Medulla oblongata (tissue), 1 donor: Measurements from ENCODE around the gene ZNF747.
"Not testable (repeated sequence)": the region's sequence is repeated elsewhere in the genome, so short reads cannot be mapped to it uniquely, and the experiment has no call there.

ENCODE experiments used
- DNase-seq: peaks from one replicate; pipeline ENCODE4 v3.0.0-alpha.2; 2015; ENCODE audit errors: extremely low spot score

Gene ZNF747

DNA sequence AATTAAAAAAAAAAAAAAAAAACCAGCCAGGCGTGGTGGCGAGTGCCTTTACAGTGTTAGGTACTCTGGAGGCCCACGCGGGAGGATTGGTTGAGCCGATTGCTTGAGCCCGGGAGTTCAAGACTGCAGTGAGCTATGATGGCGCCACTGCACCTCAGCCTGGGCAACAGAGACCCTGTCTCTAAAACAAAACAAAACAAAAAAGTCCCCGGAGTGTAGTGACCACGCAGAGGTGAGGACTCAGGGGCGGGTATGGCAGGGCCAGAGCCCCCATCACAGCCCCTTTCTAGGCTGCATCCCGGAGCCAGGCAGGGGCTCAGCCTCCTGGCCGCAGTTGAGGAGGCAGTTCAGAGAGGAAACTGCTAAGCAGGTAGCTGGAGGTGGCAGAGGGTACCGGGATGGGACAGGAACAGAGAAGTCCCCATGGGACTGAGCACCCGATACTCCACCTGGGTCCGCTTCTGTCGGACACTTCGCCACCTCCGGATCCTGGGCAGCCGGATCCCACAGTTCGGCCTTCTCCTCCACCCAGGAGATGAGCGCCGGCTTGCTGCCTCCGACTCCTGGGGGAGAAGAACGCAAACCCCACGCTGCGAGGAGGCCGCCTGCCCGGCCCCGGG is 800 bp downstream of the ZNF747 start:
- no peak for DNase-seq

DNA sequence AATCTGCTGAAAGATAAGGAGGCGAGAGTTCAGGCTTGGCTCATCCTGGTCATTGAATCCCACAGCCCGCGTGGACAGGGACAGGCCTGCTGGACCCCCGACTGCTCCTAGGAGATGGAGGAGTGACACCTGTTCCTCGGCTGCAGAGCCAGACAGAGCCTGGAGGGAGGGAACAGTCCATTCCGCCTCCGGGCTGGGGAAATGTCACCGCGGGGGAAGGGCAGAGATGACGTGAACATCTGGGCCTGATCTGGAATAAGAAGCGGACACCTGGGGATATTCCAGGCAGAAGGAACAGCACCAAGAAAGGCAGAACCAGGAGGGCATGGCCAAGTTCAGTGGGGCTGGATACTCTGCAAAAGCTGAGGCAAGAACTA is 1.5 kb downstream of the ZNF747 start:
- no peak for DNase-seq

DNA sequence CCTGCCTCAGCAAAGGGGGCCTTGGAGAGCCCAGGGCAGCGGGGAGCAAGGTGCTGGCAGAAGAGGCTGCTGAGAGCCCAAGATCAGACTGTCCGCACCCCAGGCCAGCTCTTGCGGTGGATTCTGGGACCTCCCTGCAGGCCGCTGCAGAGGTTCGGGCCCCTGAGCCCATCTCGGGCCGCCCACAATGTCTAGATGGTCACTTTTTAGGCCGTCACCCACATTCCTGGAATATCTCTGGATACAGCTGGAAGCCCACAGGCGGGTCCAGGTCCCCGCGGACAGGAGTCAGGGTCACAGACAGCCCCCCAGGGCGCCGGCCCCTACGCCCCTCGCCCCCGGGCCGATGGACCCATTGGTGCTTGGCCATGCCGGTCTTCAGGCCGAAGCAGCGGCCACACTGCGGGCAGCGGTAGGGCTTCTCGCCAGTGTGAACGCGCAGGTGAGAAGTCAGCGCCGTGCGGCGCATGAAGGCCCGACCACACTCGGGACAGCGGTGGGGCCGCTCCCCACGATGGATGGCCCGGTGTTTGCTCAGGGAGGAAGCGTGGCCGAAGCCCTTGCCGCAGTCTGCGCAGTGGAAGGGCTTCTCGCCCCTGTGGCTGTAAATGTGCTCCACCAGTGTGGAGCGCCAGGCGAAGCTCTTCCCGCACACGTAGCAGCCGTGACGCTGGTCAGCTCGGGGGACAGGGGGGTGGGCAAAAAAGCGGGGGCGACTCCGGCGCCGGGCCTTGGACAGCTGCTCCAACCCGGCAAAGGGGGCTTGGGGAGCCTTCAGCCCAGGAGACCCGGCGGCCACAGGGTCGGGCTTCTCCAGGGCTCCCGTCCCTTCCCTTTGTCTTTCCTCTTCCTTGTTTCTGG is 2.1 kb downstream of the ZNF747 start:
- DNase-seq = no peak

GRCh38 chr16:30530163-30531037 is 4.3 kb downstream of the ZNF747 start:
- DNase-seq = no peak

DNA sequence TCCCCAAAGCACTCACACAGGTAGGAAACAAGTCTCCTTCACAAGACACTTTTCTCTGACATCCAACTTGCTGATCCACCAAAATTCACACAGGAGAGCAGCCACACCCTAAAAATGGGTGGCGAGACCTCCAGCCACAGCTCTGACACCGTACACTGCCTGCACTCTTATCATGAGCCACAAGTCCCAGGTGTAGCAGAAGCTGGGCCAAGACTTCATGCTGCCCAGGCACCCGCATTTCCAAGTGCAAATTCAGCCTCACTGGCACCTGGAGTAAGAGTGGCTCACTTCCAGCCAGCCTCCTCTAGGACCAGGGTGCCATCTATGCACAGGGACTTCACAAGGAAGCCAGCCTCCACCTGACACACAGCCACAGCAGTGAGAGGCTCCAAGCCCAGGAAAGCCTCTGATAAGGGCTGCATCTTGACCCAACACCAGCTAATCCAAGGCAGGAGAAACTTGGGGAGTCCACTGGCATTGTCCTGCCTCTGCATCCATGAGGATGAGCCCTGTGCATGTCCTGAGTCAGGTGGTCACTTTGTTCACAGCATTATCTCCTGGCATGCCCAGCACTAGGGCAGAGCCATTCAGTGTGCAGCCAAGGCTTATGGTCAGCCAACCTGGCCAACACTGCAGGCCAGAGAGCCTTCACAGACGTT is 5.7 kb downstream of the ZNF747 start:
- DNase-seq = no peak

- peak; percentile 70 for DNase-seq
Observed at GRCh38 chr16:30527635-30528178, 7.0 kb downstream of the ZNF747 start.

DNA sequence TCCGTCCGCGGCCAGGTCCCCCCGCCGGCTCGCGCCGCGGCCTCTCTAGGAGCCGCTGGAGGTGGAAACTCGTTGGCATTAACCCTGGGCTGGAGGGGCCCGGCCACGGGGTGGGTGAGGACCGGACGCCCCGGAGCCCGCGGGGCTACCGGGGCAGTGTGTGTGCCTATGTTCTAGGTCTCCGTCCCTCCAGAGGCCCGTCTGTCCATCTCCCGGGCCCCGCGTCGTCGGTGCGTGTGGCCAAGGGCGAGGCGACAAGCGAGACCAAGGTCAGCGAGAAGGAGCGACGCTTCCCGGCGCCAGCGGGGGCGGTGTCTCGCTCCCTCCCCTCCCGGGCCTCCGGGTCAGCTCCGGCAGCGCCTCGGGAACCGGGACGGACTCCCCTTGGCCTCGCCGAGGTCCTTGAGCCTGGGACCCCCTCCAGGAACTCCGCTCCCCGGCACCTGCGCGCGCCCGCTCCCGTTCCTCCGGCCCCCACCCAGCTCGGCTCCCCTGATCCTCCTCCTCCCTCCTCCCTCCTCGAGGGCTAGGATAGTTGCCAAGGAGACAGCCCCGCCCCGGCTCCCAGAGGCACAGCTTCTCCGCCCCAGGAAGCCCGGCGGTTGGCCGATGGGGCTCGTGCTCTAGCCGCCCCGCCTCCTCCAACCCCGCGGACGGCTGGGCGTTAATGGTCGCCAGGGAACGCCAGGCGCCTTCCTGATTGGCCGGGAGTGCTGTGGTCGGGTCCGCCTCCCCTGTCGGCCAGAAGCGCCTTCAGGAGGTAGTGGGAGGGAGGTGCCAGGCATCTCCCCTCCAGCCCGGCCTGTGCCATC is 7.6 kb downstream of the ZNF747 start:
- peak; percentile 98 for DNase-seq

GRCh38 chr16:30526137-30526822 is 8.4 kb downstream of the ZNF747 start, which contains the start of gene ZNF768:
ZNF768 (minus strand) TSS chr16:30526566; CDS start chr16:30526413, 153 bp downstream.
- peak; percentile 26 for DNase-seq

GRCh38 chr16:30525844-30526136 is 8.9 kb downstream of the ZNF747 start:
- no peak for DNase-seq

DNA sequence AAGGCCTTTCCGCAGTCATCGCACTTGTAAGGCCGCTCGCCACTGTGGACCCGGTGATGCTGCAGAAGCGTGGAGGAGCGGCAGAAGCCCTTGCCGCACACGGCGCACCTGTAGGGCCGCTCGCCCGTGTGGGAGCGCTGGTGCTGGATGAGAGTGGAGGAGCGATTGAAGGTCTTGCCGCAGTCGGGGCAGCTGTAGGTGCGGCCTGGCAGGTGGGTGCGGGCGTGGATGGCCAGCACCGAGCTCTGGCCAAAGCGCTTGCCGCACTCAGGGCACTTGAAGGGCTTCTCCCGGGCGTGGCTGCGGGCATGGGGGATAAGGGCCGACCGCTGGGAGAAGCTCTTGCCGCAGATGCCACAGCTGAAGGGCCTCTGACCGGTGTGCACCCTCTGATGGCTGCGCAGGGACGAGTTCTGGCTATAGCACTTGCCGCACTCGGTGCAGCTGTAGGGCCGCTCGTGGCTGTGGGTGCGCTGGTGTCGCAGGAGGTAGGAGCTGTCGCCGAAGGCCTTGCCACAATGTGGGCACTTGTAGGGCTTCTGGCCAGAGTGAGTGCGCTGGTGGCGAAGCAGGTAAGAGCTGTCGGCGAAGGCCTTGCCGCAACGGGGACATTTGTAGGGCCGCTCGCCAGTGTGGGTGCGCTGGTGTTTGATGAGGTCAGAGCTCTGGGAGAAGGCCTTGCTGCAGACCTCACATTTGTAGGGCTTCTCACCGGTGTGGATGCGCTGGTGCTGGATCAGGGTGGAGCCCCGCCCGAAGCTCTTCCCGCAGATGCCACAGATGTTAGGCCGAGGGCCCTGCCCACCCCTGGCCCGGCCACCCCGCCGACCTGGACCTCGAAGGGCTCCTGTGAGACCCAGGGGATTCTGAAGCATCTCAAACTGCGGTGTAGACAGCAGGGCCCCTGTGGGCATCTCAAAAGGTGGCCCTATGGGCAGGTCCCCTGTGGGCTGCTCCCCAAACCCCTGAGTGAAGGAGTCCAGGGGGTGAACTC is 9.8 kb downstream of the ZNF747 start:
- no peak for DNase-seq

DNA sequence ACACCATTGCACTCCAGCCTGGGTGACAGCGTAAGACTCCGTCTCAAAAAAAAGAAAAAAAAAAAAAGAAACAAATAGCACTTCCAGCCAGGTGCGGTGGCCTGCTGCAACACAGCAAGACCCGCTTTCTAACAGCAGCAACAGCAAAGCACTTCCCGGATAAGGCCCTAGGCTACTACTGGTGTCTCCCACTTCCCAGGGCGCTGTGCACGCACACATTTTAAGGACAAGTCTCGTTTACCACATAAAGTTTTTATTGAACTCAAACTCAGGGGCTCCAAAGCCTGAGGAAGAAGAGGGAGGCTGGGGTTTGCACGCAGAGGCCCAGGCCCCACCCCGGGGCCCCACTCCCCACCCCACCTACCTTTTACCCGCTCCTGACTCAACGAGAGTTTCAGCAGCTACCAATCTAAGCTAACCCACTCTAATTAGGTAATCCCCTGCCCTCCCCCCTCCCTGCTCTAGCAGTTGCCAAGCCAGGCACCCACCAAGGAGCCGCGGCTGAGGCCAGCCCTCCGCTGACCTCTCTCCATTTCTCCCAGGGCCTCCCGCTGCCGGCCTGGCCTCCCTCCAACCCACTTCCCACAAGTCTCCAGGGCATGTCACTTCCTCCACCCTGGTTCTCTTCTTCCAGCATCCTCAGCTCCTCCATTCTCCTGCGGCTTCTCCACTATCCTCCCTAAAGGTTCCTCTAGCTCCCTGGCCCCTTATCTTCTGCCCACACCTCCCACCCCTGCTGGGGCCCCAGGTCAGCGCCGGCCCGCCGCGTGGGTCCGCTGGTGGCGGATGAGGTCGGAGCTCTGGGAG is 10.7 kb downstream of the ZNF747 start:
- DNase-seq = no peak

GRCh38 chr16:30522702-30523463 is 11.8 kb downstream of the ZNF747 start:
- DNase-seq = not testable (repeated sequence)

DNA sequence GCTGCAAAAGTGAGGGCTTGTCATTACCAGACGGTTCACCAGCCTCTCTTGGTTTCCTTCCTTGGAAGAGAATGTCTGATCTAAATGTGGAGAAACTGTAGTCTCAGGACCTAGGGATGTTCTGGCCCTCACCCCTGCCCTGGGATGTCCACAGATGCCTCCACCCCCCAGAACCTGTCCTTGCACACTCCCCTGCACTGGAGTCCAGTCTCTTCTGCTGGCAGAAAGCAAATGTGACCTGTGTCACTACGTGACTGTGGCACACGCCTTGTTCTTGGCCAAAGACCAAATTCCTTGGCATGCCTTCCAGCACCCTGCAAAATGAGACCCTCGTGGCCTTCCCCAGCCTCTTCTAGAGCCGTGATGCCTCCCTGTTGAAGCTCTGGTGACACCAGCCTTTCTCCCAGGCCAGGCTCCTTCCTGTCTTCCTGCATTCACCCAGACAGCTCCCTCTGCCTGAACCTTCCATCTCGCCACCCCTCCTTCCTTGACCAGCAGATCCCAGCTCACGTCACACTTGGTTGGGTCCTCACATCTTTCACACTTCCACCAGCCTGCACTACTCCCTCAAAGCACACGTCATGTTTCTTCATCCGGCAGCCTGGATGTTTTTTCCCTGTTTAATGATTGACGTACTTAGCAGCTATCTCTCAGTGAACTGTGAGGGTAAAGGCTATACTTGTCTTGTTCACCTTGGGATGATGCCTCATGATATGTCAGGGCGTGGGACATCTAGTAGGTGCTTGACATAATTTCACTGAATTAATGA is 12.6 kb downstream of the ZNF747 start:
- DNase-seq = no peak

GRCh38 chr16:30521476-30521872 is 13.2 kb downstream of the ZNF747 start:
- DNase-seq = no peak

DNA sequence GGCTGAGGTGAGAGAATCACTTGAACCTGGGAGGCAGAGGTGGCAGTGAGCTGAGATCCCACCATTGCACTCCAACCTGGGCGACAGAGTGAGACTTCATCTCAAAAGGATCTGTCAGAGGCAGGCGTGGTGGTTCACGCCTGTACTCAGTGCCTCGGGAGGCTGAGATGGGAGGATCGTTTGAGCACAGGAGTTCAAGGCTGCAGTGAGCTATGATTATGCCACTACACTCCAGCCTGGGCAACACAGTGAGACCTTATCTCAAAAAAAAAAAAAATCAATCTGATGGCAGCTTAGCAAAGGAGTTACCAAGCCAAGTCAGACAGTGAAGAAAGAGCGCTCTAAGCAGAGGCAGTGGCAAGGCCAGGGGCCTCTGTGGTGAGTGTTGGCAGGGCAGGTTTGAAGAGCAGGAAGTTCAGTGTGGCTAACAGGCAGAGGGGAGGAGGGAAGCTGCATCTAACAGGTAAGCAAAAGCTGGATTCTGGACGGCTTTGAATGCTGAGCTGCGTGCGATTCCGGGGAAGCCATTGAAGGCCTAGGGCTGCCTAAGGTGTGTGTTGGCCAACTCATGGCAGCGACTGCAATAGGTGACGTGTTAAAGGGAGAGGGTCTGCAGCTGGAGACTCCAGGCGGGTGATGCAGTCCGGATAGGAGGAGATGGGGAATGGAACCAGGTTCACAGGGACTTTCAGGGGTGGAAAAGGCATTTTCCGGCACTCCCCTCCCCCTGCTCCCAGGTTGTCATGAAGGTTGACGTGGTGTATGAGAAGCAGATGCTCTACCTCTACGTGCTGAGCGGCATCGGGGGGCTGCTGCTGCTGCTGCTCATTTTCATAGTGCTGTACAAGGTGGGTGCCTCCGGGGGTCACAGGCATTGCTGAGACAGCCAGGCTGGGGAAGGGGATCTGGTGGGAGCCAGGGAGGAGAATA is 15.3 kb downstream of the ZNF747 start:
- DNase-seq = no peak
